ENCODE data around the gene HIVEP2.

GRCh38 chr6:142902636-142903053, 42.3 kb downstream of the HIVEP2 start:
- TF ChIP-seq GATA1 (IDR thresholded peaks at IDR 0.05; ENCODE audit: low read depth, low read length) (no peak), POLR2A (IDR thresholded peaks at IDR 0.05; ENCODE audit: low read length) (no peak)

All from erythroblast (primary cell).